HG03039 (cell line): ENCODE data around the gene SLC31A1.

Experiments
- ATAC-seq: cut with Tn5 transposase; IDR thresholded peaks from one replicate; pipeline ENCODE4 v1.9.1; 2021; ENCODE audit warnings: mild to moderate bottlenecking, moderate library complexity; ENCODE audit not compliant: unreplicated experiment

Gene SLC31A1

DNA sequence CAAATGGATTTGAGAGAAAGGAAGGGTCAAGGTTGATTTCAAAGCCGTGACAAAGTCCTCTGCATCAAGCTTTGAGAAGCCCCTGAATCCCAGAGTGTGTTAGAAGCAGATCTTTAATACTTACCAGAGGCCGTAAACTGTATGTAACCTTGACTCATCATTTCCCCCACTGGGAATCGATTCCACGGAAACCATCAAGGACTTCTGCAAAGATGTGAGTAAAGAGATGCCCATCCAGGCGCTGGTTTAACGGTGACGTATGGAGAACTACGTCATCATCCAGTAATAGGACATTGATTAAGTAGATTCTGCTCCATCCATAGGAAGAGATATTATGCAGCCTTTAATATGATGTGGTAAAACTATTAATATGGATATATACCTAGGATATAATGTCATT lies 80.2 kb downstream of the SLC31A1 start:
- ATAC-seq = no peak

DNA sequence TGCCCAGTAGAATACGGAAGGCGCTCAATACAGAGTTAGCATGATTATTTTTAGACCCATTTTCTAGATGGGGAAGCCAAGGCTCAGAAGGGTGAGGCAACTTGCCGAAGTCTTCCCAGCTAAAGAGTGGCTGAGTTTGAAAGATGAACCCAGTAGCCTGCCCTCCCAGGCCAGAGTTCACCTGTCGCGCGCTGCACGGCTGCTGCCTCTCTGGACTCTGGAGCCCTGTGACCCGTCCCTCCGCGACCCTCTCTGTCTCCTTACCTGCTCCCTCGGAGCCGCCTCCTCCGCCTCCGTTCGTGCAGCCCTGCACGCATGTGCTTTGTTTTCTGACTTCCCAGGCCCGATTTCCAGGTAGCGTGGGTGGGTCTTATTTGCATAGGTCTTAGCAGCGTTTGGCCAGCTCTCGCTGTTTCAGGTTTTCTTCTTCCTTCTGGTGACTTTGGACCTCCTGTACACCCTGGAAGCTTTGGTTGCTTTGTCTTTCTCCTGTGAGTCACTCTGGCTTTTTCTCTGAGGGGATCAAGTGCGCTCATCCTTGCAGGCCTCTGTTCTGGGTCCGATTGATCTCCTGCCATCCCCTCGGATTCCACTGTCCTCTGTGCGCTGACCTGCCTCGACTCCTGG lies 81.6 kb downstream of the SLC31A1 start, which contains the start of gene RNF183:
Gene RNF183, minus strand, starts transcription at position 585 of the 627 bp plus-strand sequence. CDS start 5,192 bp downstream, outside the sequence.
- no peak for ATAC-seq

DNA sequence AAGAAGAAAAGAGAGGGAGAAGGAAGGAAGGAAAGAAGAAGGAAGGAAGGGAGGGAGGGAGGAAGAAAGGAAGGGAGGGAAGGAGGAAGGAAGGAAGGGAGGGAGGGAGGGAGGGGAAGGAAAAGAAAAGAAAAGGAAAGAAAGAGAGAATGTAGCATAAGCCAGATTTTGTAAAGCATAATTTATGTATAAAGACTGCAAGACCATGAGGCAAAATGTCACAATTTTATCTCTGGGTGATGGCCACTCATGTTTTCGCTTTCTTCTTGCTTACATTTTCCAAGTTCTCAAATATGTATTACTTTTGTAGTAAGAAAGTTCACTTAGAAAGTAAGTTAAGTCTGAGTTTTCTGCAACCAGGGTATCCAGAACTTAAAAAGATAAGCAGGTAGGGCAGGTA lies 85.2 kb downstream of the SLC31A1 start:
- no peak for ATAC-seq

DNA sequence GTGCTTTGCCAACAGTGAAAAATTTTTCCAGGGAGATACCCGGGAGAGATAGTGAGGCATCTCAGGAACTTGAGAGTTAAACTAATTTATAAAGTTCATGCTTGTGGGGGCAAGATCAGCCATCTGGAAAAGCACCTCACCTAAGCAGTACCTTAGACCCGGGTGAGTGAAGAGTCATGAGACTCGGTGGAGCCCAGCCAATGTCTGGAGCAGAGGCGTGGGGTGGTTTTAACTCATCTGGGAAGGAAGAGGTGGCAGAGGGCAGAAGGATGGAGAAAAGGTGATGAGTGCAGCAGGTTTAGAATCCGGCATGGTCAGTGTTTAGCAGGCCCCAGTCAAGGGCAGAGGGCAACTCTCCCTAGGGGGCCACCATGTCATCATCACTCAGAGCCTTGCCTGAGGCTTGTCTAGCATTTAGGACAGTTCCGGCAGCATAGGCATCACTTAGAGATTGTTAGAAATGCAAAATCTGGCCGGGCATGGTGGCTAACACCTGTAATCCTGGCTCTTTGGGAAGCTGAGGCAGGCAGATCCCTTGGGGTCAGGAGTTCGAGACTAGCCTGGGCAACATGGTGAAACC lies 86.1 kb downstream of the SLC31A1 start:
- ATAC-seq = no peak

DNA sequence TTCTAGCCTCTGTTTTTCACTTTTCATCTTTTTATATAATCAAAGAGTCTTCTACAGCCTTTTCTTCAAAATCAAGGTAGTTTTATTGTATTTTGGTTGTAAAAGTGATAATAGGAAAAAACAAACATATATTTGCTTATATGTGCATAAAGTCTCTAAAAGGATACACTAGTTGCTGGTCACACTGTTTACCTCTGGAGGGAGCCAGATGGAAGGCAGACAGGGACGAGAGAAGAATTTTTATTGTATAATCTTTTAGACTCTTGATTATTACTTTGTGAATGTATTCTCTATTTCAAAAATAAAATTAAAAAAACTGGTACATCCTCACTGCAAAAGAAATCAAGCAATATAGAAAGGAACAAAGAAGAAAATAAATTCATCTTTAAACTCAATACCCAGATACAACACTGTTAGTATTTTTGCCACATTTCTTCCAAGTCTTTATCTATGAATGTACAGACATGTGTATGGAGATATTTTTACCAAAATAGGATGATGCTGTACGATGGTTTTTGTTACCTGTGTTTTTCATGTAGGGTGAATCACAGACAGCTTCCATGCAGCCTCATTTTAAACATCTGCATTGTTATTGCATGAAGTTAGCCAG lies 88.0 kb downstream of the SLC31A1 start:
- no peak for ATAC-seq

DNA sequence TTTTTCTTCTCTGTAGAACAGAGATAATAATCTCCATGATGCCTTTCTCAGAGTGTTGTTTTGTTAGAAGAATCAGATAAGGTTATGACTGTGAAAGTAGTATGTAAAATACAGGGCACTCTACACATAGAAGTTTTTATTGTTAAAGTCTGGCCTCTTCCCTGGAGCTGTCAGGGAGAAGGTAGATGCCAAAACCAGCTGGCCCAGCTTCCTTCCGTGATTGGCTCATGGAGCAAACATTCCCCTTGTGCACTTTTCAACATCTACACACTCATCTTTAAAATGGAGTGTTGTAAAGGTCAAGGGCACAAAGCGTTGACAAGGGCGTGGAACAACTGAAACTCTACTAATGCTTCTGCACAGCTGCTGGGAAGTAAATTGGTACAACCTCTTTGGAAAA lies 89.2 kb downstream of the SLC31A1 start:
- ATAC-seq = no peak

DNA sequence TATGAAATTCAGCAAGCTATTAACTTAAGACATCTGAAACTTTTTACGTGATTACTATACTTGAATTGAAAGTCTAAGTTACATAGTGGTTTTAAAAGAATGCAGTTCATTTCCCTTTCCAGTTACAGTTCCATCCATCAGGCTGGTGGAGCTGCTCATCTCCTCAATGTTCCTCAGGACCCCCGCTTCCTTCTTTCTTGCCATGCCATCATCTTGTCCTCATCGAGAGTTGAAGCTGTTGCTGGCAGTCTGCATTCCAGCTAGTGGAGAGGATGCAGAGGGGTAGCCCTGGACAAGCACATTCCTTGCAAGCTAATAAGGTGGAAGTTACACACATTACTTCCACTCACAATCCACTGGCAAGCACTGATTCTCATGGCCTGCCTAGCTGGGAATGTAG lies 90.6 kb downstream of the SLC31A1 start:
- ATAC-seq = no peak

DNA sequence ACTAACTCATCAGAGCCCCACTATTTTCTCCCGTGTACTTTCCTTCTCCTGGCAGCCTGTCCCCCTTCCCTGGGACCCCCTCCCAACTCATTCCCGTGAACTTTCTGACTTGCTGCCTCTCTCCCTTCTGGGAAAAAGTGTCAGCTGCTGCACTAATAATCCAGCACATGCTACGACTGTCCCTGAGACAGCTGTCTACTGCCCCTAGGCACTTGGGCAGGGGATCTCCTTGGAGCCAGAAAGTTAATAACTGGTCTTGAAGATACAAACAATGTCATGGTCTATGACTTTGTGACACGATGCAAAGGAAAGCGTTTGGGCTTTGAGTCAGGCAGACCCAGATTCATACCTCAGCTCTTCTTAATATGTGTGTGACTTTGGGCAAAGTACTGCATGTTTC lies 91.9 kb downstream of the SLC31A1 start:
- ATAC-seq = no peak
